Stimulated activated CD4-positive, alpha-beta T cell treated with anti-CD3 and anti-CD28 coated beads, TNF-alpha, amount 100 ng/mL, for 48 hours (primary cell): ENCODE results near the gene GRIK1.
"Not testable (repeated sequence)": the region's sequence is repeated elsewhere in the genome, so short reads cannot be mapped to it uniquely, and the experiment has no call there.

Experiments
- DNase-seq, 3 donors: peaks; one replicate each; pipeline ENCODE4 v3.0.0-alpha.2; 2020; ENCODE audit warnings: low read depth in 3 of 3

Gene GRIK1

DNA sequence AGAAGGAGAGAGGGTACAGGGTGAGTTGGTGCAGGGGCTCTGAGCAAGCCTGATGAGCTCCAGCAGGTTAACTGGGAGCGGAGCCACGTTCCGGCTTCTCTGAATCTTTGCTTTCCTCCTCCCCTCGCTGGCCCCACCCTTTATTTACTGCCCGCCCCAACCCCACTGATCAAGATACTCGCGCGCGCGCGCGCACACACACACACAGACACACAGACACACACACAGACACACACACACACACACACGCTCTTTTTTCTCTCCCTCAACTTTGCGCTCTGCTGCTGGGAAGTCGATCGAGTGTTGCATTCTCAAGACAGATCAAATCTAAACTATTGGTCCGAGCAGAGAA is at the start of gene GRIK1:
GRIK1 (minus strand) TSS at position 73 of the 352 bp plus-strand sequence.
- no peak for DNase-seq

DNA sequence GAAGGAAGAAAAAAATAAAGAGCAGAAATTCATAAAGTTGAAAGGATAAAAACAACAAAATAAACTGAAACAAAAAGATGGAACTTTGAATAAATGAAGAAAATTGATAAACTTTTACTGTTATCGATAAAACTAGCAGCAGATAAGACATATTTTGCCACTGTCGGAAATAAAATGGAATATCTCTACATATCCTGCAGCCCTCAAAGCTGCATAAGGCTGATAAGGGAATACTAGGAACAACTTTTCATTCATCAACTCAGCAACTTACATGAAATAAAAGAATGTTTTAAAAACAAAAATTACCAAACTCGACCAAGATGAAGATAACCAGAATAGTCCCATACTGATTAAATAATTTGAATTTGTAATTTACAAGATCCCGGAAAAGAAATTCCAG is 48.0 kb upstream of the GRIK1 start:
- no peak for DNase-seq

DNA sequence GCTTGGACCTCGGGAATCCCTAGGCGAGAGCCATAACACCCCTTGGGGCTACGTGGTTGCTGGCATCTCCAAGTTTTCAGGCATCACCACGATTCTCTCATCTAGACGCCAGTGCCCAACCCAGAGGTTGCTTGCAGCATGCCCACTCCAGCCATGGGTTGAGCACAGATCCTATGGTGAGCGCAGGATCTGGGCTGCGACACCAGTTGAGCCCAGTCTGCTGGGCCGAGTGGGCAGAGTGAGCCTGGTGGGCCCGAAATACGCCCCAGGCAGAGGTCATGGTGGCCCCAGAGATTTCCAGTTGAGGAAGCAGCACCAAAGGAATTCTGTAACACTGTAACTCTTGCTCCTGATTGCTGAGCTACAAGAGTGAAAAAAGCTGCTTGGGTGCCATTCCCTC is 46.1 kb upstream of the GRIK1 start:
- no peak for DNase-seq

DNA sequence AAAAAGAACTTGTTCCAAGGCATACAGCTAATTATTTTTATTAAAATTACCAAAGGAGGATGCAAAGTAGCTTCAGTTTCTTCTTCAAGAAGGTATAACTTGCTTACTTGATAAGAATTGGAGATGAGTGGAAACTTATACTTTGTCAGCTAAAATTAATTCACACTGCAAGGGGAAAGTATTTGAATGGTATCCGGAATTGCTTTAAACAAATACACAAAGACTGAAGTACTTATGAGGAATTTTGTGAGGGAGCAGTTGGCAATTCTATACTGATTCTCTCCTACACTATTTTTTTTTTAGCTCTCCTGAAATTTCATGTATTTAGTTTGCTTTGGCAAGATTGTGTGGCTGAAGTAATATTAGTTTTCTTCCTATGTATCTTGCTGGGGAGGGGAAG is 39.2 kb upstream of the GRIK1 start:
- no peak for DNase-seq

DNA sequence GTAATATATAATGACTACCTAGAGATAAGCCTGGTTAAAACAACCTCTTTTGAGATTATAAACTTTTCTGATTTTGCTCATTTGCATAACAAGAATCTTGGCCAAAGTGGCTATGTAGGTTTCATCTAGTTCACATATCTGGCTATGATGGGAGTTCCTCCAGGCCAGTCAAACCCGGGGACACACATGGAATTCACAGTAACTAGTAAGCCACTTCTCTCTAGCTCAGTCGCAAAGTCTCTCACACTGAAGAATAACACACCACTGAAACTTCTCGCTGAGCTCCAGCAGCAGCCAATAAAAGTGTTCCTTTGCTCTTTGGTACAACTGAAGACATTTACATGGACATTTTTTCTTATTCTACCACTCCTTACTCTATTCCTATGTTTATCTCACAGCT is 36.0 kb upstream of the GRIK1 start:
- no peak for DNase-seq

DNA sequence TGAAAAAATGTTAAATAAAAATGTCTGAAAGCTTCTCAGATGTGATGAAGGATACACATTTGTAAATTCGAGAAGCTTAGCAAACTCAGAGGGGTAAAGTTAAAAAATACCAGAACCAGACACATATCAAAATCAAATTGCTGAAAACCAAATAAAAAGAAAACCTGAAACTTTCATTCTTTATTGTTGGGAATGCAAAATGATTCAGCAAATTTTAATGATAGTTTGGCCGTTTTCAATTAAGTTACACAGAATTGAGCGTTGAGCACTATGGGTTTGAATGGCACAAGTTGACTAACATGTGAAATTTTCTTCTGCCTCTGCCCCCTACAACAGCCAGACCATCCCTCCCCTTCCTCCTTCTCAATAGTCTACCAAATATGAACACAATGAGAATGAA is 33.5 kb upstream of the GRIK1 start:
- no peak for DNase-seq

DNA sequence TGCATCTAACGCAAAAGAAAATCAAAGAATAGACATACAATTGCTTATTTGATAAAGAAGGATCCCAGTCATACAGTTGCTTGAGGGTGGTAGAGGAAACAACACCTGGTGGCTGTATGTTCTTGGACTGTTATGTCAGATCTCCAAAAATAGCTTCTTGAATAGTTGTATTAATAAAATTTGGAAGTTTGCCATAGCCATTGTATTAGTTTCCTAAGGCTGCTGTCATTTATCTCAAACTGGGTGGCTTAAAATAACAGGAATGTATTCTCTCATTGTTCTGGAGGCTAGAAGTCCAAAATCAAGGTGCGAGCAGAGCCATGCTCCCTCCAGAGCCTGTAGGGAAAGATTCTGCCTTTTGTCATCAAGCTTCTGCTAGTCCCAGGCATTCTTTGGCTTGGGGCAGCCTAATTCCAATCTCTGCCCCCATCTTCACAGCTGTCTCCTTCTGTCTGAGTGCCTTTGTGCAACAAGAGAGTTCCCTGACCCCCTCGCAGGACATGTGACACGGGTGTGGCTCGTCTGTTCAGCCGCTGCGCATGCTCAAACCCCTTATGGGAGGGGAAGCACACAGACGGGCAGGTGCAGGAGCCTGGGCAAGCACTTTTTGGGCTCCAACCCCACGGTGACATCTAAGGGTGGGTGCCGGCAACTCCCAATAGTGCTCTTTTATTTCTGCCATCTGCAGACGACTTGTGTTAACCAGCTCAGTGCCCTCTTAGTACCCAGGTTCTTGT is 21.7 kb upstream of the GRIK1 start:
- DNase-seq = no peak

DNA sequence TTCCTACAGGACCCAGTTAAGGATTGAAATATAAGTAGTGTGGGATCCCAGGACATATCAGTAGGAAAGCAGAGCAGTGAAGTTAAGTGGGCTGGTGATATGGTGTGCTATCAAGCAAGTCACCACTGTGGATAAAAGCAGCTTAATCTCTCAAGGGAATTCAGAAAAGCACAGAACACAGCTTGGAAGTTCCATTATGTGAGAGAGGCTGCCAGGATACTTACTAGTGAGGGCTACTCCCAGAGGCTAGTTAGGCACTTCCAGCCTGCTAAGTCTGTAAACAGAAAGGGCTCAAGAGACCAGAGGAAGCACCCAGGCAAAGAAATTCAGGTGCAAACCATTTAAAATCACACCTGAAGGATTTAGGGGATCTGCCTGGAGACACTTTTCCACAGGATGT is 18.8 kb upstream of the GRIK1 start:
- DNase-seq = no peak

DNA sequence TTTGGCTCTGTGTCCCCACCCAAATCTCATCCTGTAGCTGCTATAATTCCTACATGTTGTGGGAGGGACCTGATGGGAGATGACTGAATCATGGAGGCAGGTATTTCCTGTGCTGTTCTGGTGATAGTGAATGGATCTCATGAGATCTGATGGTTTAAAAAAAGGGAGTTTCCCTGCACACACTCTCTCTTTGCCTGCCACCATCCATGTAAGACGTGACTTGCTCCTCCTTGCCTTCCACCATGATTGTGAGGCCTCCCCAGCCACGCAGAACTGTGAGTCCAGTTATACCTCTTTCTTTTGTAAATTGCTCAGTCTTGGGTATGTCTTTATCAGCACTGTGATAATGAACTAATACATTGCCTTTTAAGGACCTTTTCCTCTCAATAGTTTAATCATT is 18.2 kb upstream of the GRIK1 start:
- not testable (repeated sequence) for DNase-seq

DNA sequence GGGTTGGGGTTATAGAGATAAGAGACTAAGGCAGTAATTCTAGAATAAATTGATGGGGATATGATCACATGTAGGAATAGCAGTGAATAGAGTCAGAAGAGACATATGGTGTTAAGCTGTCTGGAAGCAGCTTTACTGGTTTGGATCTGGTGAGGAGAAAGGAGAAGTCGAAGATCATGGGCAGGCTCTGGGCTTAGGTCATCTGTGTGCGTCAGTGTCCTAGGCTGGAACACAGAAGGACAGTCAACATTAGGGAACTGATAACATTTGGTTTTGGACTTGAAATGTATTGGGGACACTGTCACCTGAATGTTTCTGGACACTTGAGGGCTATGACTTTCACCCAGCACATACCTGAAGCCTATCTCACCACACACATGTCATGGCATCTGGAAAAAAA is 13.9 kb upstream of the GRIK1 start:
- DNase-seq = no peak

DNA sequence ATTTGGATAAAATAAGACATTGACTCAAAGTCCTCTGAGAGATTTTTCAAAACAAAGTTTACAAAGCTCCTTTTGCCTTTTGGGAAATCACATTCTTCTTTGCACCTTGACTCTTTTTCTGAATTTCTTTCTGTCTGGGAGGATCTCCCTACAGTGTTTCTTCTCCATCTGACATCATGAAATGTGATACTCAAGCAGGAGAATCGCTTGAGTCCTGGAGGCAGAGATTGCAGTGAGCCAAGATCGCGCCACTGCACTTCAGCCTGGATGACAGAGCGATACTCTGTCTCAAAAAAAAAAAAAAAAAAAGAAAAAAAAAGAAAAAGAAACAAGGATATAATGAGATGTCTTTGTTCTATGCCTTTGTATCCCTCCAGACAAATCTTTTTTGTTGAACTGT is 13.3 kb upstream of the GRIK1 start:
- no peak for DNase-seq

DNA sequence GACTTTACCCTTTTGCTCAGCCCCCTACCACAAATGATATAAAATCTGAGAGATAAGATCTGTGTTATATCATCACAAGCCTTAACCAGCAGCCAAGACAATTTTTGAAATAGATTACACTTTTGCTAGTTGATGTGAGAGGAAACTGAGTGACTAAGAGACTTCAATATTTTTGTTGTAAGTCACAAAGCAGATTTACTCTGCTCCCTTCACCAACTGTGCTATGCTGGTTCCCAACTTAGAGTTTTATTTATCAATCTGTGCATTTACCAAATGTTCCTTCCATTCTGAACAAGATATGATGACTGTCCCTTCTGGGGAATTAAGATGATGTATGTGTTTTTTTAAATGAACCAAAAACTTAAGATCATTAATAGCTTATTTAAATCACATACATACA is 12.1 kb upstream of the GRIK1 start:
- no peak for DNase-seq

DNA sequence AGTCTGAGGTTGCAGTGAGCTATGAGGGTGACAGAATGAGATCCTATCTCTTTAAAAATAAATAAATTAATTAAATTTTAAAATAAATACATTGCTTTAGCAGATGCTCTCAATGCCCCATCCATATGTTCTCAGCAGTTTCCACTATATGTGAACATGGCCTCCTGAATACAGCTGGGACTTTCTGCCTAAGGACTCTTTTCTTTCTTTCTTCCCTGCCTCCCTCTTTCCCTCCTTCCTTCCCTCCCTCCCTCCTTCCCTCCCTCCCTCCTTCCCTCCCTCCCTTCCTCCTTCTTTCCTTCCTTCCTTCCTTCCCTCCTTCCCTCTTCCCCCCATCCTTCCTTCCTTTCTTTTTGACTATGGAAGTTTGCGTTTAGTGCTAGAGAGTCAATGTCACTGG is 10.2 kb upstream of the GRIK1 start:
- DNase-seq = no peak

DNA sequence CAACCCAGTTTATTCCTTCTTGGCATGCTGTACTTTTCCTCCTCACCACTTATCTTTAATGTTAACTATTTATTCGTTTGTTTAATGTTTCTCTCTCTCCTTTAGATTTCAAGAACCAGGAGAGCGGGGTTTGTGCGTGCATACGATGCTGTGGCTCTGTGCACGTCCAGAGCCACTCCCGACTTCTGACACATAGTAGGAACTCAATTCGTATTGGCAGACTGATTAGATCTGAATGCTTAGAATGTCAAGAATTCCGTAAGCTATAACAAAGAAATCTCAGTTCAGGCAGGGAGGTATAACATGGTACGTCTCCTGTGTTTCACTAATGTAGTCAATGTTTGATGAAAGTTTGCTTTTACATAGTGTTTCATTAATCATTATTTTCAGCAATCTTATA is 7.3 kb upstream of the GRIK1 start:
- DNase-seq = no peak

DNA sequence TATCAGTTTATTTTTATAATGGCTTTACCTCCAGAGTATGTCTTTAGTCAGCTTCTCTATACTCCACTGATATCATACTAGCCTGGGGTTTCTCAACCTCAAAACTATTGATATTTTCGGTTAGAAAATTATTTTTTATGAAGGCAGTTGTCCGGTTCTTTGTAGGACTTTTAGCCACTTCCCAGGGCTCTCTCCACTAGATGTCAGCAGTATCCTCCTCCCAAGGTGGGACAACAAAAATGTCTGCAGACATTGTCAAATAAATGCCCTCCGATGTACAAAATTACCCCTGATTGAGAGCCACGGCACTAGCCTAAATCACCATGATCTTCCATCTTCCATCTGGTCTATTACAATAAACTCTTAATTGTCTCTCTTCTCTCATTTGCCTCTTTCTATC is 4.1 kb upstream of the GRIK1 start:
- DNase-seq = no peak

DNA sequence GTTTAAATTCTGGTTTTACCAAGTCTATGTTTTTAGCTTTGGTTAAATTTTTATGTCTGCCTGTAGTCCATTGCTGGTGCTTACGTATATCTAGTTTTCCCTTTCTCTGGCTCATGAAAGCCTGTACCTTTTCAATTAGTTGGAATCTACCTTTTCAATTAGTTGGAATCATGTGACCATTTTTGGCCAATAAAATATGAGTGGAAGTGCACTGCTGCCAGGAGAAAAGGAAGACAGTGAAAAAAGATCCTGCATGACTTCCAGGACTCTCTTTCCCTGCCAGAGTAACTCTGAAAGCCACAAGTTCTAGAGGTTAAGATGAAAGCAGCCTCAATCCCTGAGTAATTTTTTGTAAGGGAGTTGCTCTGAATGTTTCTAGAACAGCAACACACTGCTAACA is 2.2 kb upstream of the GRIK1 start:
- DNase-seq = no peak

DNA sequence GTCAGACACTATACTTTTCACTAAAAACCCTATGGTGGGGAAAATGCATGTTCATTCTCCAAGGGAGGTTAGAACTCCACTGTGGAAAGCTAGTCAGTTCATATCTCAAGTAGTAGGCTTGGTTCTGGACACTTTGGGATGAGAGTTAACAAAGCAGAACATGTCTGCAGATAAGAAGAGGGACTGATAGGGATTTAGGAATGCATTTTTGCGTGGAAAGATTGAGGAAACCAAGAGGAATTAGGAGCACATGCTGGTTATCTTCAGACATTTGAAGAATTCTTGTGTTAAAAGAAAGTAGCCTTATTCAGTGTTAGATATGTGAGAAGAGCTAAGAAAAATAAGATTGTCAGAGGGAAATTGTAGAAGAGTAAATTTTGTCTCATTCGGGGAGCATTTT is 1.2 kb upstream of the GRIK1 start:
- no peak for DNase-seq

DNA sequence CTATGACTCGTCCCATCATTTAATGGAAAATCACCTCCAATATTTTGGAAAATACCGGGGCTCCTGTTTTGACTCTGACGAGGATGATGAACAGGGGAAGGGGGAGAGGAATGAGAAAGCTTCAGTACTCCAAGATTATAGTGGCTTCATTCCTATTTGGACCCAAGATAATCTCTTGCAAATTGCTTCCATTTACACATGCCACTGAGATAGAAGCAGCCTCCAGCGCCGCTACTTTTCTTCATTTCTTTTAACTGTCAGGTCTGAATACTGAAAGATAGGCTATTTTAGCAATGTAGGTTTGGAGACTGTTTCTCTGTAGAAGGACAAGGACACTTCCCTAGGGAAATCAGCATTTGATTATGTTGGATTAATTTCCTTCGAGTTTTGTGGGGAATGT is 565 bp upstream of the GRIK1 start:
- DNase-seq = no peak

DNA sequence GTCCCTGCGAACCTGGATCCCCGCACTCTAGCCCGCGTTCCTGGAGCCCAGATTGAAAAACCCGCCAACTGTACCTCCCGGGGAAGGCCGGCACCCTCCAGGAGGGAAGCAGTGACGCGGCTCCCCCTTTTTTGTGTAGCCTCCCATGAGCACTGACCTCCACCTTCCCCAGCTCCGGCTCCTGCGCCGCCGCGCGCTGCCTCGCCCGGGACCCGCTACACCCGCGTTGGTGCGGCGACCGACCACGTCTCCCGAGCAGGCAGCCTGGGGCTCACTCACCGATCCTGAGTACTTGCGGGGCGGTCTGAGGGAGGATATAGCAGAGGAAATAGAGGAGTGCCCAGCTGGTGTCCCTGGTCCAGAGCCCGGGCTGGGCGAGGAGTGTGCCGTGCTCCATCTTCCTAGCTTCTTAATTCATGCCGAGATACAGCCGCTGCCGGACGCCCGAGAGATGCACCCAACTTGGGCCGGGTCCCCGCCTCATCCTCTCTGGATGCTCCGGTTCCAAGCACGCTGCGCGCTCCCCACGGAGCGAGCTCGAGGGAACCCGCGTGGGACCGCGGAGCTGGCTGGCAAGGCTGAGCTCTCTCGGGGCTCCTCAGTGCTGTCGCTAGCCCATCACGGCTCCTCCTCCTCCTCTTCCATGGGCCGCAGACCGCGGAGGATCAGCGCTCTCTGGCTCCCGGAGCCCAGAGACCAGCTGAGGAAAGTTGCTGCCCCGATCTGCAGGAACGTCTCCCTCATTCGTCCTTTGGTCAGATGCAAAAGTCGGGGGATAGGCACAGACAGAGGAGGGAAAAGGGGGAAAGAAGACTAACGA is 482 bp downstream of the GRIK1 start:
- no peak for DNase-seq

DNA sequence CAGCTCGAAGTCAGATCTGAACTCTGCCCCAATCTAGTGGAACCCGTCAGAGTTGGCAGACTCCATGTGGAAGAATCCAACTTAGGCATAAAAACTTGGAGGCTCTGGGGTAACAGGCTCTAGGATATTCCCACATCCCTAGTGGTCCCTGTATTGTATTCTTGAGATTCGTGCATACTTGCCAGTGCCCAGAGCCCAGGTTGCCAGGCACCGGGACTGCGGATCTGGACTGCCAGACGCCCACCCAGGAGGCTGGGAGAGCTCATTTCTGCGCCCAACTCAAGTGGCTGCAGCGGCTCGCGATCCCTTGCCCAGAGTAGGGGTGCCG is 1.1 kb downstream of the GRIK1 start:
- no peak for DNase-seq

DNA sequence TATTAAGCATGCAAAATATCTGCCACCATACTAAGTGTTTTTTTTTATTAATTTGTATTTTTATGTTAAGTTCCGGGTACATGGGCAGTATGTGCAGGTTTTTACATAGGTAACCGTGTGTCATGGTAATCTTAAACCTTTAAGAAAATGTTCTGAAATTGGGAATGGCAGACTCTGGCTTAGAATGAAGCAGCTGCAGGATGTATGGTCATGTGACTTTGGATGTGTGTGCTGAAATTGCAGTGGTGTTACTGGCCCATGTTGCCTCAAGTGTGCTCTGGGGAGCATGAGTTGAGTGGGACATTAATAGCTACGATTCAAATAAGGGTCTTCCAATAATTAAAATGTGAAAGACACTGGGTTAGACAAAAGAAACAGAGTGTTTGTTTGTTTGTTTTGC is 6.7 kb downstream of the GRIK1 start:
- no peak for DNase-seq

DNA sequence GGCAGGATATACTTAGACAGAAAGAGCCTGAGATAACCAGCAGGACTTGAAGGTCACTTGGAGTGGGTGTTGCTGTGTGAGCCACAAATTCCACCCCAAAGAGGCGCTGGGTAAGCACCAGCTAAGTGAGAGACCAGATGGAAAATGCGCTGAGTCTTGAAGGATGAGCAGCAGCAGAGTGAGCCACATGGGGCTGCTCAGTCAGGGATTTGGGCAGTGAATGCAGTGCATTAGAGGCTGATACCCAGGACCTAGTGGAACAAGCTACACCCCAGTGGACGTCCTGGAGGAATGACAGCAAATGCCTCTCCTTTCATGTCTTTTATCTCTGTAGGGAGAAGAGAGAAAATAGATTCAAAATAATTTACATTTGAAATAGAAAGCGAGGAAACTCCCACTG is 11.3 kb downstream of the GRIK1 start:
- no peak for DNase-seq

DNA sequence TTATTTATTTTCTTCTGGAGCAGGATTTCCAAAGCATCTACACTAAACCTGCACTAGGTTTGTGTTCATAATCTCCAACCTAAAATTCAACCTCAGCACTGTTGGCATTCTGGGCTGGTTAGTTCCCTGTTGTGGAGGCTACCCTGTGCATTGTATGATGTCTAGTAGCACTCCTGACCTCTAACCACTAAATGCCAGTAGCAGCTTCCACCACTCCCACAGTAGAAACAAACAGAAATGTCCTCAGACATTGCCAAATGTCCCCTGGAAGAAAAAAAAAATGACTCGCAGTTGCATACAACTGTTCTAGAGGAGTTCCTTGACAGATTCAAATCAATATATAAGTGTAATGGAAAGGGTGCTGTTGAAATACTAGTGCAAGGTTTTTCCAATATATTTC is 18.9 kb downstream of the GRIK1 start:
- no peak for DNase-seq

DNA sequence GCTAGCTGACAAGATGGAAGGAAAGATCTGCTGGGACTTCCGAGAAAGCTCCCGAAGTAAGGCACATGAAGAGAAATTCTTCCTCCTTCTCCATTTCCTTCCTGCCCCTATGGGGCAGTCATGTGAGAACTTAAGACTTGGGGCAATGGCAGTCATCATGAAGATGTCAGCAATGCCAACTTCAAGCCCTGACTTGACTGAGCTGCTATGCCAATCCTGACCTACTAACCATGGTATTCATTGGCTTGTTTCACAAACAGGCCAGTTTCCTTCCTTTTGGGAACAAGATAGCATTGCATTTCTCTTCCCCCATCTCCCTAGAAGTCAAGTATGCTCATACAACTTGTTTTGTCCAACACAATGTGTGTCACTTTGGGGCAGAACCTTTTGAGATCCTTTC is 25.5 kb downstream of the GRIK1 start:
- DNase-seq = no peak
